ENCODE data around the gene OGDH.

GRCh38 chr7:44615793-44616192 lies 9.4 kb downstream of the OGDH start:
- no peak for TF ChIP-seq EZH2 (optimal IDR thresholded peaks at IDR 0.05; ENCODE audit: low read depth, low read length)
- TF ChIP-seq CTCF (IDR thresholded peaks at IDR 0.05; ENCODE audit: low read length), result no peak
